ENCODE data around the gene MPHOSPH6. TPM values are rescaled to one million over a fixed set of nuclear protein-coding genes. Genes with fewer than 3 reads are reported as not detected.
"Not testable (repeated sequence)": the region's sequence is repeated elsewhere in the genome, so short reads cannot be mapped to it uniquely, and the experiment has no call there.

MPHOSPH6 gene
- total RNA-seq, result 43.0 and 46.6 TPM in 2 replicates

DNA sequence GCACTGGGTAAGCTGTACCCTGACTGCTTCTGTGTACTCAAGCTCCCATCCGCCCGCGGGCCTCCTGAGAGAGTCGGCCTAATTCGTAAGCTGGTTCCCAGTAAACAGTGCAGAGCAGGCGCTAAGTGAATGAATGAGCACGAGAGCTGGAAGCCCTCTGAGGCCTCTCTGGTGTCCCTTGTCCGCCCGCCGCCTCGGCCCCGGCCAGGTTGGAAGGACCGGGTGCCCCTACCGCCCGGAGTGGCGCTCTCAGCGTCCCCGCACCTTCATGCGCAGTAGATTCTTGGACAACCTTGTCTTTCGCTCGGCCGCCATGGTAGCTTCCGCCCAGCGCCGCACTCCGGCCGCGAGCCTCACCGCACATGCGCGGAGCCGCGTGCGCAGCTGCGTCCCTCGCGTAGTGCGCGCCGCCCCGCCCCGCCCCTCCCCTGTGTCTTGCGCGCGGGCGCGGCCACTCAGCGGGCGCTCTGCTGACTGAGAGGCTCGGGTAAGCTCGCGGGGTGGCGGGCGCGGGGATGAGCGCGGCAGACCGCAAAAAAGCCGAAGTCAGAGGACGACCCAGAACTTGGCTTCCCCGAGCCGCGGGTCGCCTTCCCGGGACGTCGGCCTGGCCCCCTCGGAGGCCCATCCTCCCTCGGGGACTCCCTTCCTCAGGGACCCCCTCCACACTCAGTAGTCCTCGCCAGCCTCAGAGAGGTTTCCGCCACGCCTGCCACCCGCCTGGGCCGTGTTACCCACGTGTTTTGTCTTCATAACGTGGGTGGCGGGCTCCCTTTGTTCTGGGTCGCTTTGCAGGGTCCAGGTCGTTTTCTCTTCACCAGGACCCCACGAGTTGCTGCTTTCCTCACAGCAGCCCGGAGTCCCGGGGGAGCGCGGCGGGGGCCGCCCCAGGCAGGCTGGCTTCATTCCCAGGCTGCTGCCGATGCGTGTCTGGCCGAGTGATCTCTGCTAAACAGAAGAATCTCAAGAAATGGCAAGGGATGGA, at the start of gene MPHOSPH6:
TSS of gene MPHOSPH6 (minus strand) at position 364 of the 985 bp plus-strand sequence. CDS start at position 315, 49 bp downstream.
- DNase-seq (ENCODE audit: low read depth), result peak; percentile 15
- TF ChIP-seq, protein P1, sequence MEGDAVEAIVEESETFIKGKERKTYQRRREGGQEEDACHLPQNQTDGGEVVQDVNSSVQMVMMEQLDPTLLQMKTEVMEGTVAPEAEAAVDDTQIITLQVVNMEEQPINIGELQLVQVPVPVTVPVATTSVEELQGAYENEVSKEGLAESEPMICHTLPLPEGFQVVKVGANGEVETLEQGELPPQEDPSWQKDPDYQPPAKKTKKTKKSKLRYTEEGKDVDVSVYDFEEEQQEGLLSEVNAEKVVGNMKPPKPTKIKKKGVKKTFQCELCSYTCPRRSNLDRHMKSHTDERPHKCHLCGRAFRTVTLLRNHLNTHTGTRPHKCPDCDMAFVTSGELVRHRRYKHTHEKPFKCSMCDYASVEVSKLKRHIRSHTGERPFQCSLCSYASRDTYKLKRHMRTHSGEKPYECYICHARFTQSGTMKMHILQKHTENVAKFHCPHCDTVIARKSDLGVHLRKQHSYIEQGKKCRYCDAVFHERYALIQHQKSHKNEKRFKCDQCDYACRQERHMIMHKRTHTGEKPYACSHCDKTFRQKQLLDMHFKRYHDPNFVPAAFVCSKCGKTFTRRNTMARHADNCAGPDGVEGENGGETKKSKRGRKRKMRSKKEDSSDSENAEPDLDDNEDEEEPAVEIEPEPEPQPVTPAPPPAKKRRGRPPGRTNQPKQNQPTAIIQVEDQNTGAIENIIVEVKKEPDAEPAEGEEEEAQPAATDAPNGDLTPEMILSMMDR (conservative IDR thresholded peaks at IDR 0.05; ENCODE audit: low read depth, low read length), result no peak

DNA sequence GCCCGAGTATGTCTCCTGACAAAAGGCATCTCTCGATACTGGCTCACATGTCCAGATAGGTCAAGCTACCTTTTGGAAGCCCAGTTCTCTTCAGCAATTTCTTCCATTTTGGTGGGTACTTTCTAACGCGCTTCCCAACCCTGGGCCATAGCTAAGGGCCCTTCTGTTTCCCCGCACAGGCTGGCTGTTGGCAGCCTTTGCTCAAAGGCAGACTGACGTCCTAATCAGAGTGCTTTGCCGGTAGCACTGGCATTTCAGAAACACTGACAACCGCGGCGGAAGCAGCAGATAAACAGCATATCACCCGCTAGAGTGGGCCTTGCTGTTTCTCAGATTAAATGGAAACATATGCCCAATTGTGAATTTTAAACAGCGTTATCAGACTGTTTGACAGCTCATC, 49.3 kb upstream of the MPHOSPH6 start:
- H3K4me3 ChIP-seq (ENCODE audit: low read depth, low read length), result no peak overlapping the region
- DNase-seq (ENCODE audit: low read depth), result no peak
- TF ChIP-seq, protein P1 (conservative IDR thresholded peaks at IDR 0.05; ENCODE audit: low read depth, low read length), result no peak

More for the DNA sequence above, at the start of gene MPHOSPH6:
- peak within 1 kb of the TSS; percentile 91 for H3K4me3 ChIP-seq (ENCODE audit: low read depth, low read length)

DNA sequence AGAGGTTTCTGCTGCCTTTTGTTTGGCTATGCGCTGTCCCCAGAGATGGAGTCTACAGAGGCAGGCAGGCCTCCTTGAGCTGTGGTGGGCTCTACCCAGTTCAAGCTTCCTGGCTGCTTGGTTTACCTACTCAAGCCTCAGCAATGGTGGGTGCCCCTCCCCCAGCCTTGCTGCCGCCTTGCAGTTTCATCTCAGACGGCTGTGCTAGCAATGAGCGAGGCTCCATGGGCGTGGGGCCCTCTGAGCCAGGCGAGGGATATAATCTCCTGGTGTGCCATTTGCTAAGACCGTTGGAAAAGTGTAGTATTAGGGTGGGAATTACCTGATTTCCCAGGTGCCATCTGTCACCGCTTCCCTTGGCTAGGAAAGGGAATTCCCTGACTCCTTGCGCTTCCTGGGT, 39.3 kb upstream of the MPHOSPH6 start:
- H3K4me3 ChIP-seq (ENCODE audit: low read depth, low read length); DNase-seq (ENCODE audit: low read depth): not testable (repeated sequence)

DNA sequence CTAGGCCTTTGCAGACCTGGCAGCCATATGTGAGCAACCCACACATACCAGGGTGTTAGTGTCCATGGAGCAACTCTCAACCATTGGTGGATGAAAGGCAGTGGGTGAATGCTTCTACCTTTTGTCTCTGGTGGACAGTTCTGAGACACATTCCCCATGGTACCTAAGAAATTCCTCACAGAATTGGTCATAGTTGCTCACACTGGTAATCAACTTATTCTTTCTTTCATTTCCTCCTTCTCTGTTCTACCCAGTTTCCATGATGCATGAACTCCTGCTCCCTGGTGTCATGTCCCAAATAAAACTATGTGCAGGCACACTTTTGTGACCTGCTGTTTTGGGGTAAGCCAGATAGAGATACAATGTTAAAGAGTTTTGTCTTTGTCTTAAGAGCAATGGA, 33.2 kb upstream of the MPHOSPH6 start:
- no peak for DNase-seq (ENCODE audit: low read depth)
- TF ChIP-seq, protein P1 (conservative IDR thresholded peaks at IDR 0.05; ENCODE audit: low read depth, low read length), result no peak
- H3K4me3 ChIP-seq (ENCODE audit: low read depth, low read length), result no peak overlapping the region

DNA sequence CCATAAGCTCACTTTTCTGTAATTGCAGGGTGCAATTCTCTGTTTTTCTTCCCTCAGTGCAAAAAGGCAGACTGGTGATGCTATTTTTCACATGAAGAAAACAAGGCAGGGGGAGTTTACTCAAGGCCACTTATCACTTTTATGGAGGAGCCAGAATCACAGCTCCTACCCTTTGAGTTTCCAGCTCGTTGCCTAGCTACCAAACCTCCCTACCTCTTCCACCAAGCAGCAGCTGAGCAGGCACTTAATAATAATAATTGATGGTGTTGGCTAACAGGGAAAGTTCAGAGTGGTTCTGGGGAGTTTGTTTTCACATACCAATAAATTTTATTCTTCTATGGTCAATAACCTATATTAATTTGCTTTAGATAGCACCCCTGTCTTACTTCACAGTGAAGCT, 31.9 kb upstream of the MPHOSPH6 start:
- no peak overlapping the region for H3K4me3 ChIP-seq (ENCODE audit: low read depth, low read length)
- TF ChIP-seq, protein P1 (conservative IDR thresholded peaks at IDR 0.05; ENCODE audit: low read depth, low read length), result no peak
- DNase-seq (ENCODE audit: low read depth), result no peak

DNA sequence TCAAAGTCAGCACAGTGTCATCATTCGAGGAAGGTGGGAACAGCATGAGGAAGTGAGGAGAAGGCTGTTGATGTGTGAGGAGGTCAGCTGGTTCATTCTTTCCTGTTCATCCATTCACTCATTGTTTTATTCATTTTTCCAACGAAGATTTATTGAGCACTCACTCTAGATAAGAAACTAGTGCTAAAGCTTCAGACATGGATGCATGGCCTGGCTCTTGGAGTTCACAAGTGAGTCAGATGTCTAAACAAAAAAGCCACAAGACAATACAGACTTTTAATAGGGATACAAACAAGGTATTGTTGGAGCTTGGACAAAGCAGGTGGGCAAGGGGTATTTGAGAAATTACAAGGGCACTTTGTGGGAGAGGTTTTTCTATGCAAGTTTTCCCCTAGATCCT, 31.3 kb upstream of the MPHOSPH6 start:
- DNase-seq (ENCODE audit: low read depth), result no peak
- TF ChIP-seq, protein P1 (conservative IDR thresholded peaks at IDR 0.05; ENCODE audit: low read depth, low read length), result no peak
- no peak overlapping the region for H3K4me3 ChIP-seq (ENCODE audit: low read depth, low read length)

DNA sequence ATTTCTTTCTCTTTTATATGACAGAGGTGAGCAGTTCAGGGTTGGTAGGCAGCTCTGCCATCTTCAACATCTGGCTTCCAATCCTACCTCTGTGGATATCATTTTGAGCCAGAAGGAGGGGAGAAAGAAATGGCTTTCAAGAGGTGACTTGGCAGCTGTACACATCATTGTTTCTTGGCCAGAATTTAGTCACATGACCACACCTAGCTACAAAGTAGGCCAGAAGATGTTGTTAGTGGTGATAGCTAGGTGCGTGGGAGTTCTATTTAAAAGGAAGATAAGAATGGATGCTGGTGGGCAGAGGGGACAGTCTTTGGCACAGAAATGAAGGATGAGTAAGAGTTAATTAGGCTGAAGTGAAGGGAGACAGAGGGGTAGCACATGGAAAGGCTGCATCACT, 29.2 kb upstream of the MPHOSPH6 start:
- TF ChIP-seq, protein P1 (conservative IDR thresholded peaks at IDR 0.05; ENCODE audit: low read depth, low read length), result no peak
- no peak overlapping the region for H3K4me3 ChIP-seq (ENCODE audit: low read depth, low read length)
- DNase-seq (ENCODE audit: low read depth), result no peak
